Lower leg skin (tissue), 4 donors: ENCODE data around the gene SERPINH1. TPM values are rescaled to one million over a fixed set of nuclear protein-coding genes. Genes with fewer than 3 reads are reported as not detected.

ENCODE experiments used
- DNase-seq, 2 donors: peaks; one replicate each; pipeline ENCODE4 v3.0.0-alpha.2; 2019; ENCODE audit warnings: low spot score in 2 of 2
- H3K4me3 ChIP-seq: fragments of 200-600 bp; sonication (generic); 2 replicates; pipeline ENCODE4 v1.5.1; 2017; ENCODE audit warnings: mild to moderate bottlenecking, low read depth; ENCODE audit not compliant: poor library complexity, severe bottlenecking
- CTCF ChIP-seq, 3 donors: fragments of 450-650 bp; IDR thresholded peaks; one replicate each; pipeline ENCODE4 v1.5.1; 2016; ENCODE audit warnings: antibody characterized with exemption in 3 of 3, mild to moderate bottlenecking in 3 of 3, moderate library complexity in 2 of 3
- POLR2A ChIP-seq, 2 donors: fragments of 450-650 bp; IDR thresholded peaks; one replicate each; pipeline ENCODE4 v1.6.1; 2016 to 2017; ENCODE audit warnings: antibody characterized with exemption in 2 of 2, mild to moderate bottlenecking in 1 of 2, moderate library complexity in 1 of 2
- WGBS, 2 donors: methylation state at CpG; one replicate each; pipeline ENCODE4 v1.1.5; 2018; 5-methylcytosine and 5-hydroxymethylcytosine counted together
- intact Hi-C: fragments of 100-400 bp; cut with DNase I; formaldehyde crosslinking; loops from one replicate; pipeline ENCODE4 v1.15.0; 2023; ENCODE audit warnings: low total_unique reads
- total RNA-seq, 4 donors: library from RNA; depleted of rRNA; stranded (reverse); fragments of >200 nt; gene quantifications; one replicate each; pipeline ENCODE4 v1.1.0, GENCODE V29; 2016

Gene SERPINH1
- total RNA-seq, 4 donors from 2014 or later = 73.3 to 116 (median 94.3) TPM

- no peak overlapping the region for H3K4me3 ChIP-seq
- no peak for TF ChIP-seq CTCF (IDR thresholded peaks at IDR 0.05)
- no peak for TF ChIP-seq POLR2A (IDR thresholded peaks at IDR 0.05)
- WGBS, 2 donors = 41 to 47% methylated on average over 10 to 13 of the region's 21 CpGs
- peak; percentile 73 to 96 for DNase-seq
- intact Hi-C loops = no loop called here
Measured at GRCh38 chr11:75554258-75555022, 7.6 kb upstream of the SERPINH1 start.

- intact Hi-C loops = no loop called here
- 78 to 85% methylated on average over 12 of the region's 12 CpGs for WGBS, 2 donors
Measured at GRCh38 chr11:75555079-75555811, 6.8 kb upstream of the SERPINH1 start.

GRCh38 chr11:75556275-75556674 is 5.8 kb upstream of the SERPINH1 start:
- WGBS, 2 donors = 66 to 69% methylated on average over 3 of the region's 3 CpGs
- intact Hi-C loops = no loop called here
- TF ChIP-seq POLR2A (IDR thresholded peaks at IDR 0.05) = no peak
- TF ChIP-seq CTCF (IDR thresholded peaks at IDR 0.05) = no peak
- no peak overlapping the region for H3K4me3 ChIP-seq
- no peak for DNase-seq

More at GRCh38 chr11:75555079-75555811, 6.8 kb upstream of the SERPINH1 start:
- no peak overlapping the region for H3K4me3 ChIP-seq
- DNase-seq = no peak
- TF ChIP-seq POLR2A (IDR thresholded peaks at IDR 0.05) (no peak), CTCF (IDR thresholded peaks at IDR 0.05) (no peak)

- intact Hi-C loops = no loop called here
- peak; percentile 46 to 90 for DNase-seq
- H3K4me3 ChIP-seq = no peak overlapping the region
- TF ChIP-seq POLR2A (IDR thresholded peaks at IDR 0.05) (no peak), CTCF (IDR thresholded peaks at IDR 0.05) (no peak)
- WGBS, 2 donors = 12 to 14% methylated on average over 17 of the region's 17 CpGs
Measured at GRCh38 chr11:75557666-75558494, 4.2 kb upstream of the SERPINH1 start.

GRCh38 chr11:75558939-75559843 is 2.9 kb upstream of the SERPINH1 start:
- no peak for DNase-seq
- H3K4me3 ChIP-seq = no peak overlapping the region
- TF ChIP-seq POLR2A (IDR thresholded peaks at IDR 0.05) (no peak), CTCF (IDR thresholded peaks at IDR 0.05) (no peak)
- intact Hi-C loops = no loop called here
- 18 to 21% methylated on average over 8 of the region's 8 CpGs for WGBS, 2 donors
